GM12878 (cell line): ENCODE data around the gene SPPL2B. TPM values are rescaled to one million over a fixed set of nuclear protein-coding genes. Genes with fewer than 3 reads are reported as not detected.

Experiments used
- BCLAF1 ChIP-seq: fragments of 450-650 bp; IDR thresholded peaks from 2 replicates; pipeline ENCODE4 v1.6.1; 2017; ENCODE audit warnings: antibody characterized with exemption, mild to moderate bottlenecking, moderate library complexity
- CREM ChIP-seq: IDR thresholded peaks from 2 replicates; pipeline ENCODE4 v1.6.1; 2014; ENCODE audit warnings: antibody characterized with exemption, low read depth
- JUNB ChIP-seq: IDR thresholded peaks from 2 replicates; pipeline ENCODE4 v1.6.1; 2016; ENCODE audit warnings: antibody characterized with exemption, mild to moderate bottlenecking
- MLLT1 ChIP-seq: fragments of 450-650 bp; IDR thresholded peaks from 2 replicates; pipeline ENCODE4 v1.6.1; 2016; ENCODE audit warnings: mild to moderate bottlenecking
- MTA2 ChIP-seq: fragments of 450-650 bp; IDR thresholded peaks from 2 replicates; pipeline ENCODE4 v1.6.1; 2016; ENCODE audit warnings: low read depth, mild to moderate bottlenecking, moderate library complexity
- NFYA ChIP-seq: IDR thresholded peaks from 2 replicates; pipeline ENCODE4 v1.6.1; 2011; ENCODE audit warnings: low read depth, mild to moderate bottlenecking, low read length, improper control_type of control experiment, borderline replicate concordance
- PAX8 ChIP-seq: fragments of 450-650 bp; IDR thresholded peaks from 2 replicates; pipeline ENCODE4 v1.6.1; 2017; ENCODE audit warnings: mild to moderate bottlenecking, moderate library complexity
- PBX3 ChIP-seq: IDR thresholded peaks from 2 replicates; pipeline ENCODE4 v1.6.1; 2011; ENCODE audit warnings: mild to moderate bottlenecking, low read depth, low read length, moderate library complexity; ENCODE audit not compliant: insufficient replicate concordance
- POLR2A ChIP-seq: IDR thresholded peaks from 2 replicates; pipeline ENCODE4 v1.6.1; 2011; ENCODE audit warnings: low read depth, mild to moderate bottlenecking, low read length
- RCOR1 ChIP-seq: conservative IDR thresholded peaks from 2 replicates; pipeline ENCODE4 v1.6.1; 2012; ENCODE audit warnings: low read depth, low read length, improper control_type of control experiment
- SP1 ChIP-seq: IDR thresholded peaks from one replicate; pipeline ENCODE4 v1.6.1; 2011; ENCODE audit warnings: low read depth, low read length
- SRF ChIP-seq, 2 experiments: IDR thresholded peaks; 2 replicates each; pipeline ENCODE4 v1.6.1; 2011; ENCODE audit warnings: low read depth in 2 of 2, low read length in 2 of 2, mild to moderate bottlenecking in 1 of 2, moderate library complexity in 1 of 2
- TARDBP ChIP-seq: IDR thresholded peaks from 2 replicates; pipeline ENCODE4 v1.6.1; 2016; ENCODE audit warnings: borderline replicate concordance
- ZBTB40 ChIP-seq: fragments of 450-650 bp; IDR thresholded peaks from 2 replicates; pipeline ENCODE4 v1.6.1; 2016; ENCODE audit warnings: mild to moderate bottlenecking, moderate library complexity, borderline replicate concordance
- polyA plus RNA-seq, 11 experiments: library from polyadenylated mRNA; depleted of rRNA in 4 of 11; unstranded in 6 of 11; stranded (reverse) in 5 of 11; fragments of >200 nt; fragmentation: Nextera tagmentation in 4 of 11; fragmentation: Illumina TruSeq in 1 of 11; extraction: Ambion mirVana in 4 of 11; extraction: Trizol in 1 of 11; gene quantifications; 1 replicate in 1 of 11; 2 replicates in 10 of 11; pipeline versions ENCODE4 v1.2.1 to v1.2.3, GENCODE V29; 2011 to 2016; ENCODE audit warnings: inconsistent platforms in 2 of 11, missing spikeins in 2 of 11, low read depth in 1 of 11
- total RNA-seq, 4 experiments: library from RNA; depleted of rRNA in 3 of 4; stranded (reverse); fragments of >200 nt in 3 of 4; fragmentation: Illumina TruSeq in 1 of 4; extraction: Trizol in 1 of 4; gene quantifications; 2 replicates each; pipeline versions ENCODE4 v1.2.1 to v1.2.3, GENCODE V29; 2013 to 2021
- TF ChIP-seq, protein P1 (sequence below): fragments of 450-650 bp; formaldehyde crosslinking; IDR thresholded peaks from 2 replicates; pipeline ENCODE4 v1.5.0; 2022; ENCODE audit warnings: mild to moderate bottlenecking, missing genetic modification characterization

SPPL2B gene
- total and polyA plus RNA-seq, 10 of the 15 experiments (the other 5 are each of a cell fraction or from before 2014, with no cell fraction given), result 0.29 to 56.5 (median 18.3) TPM

GRCh38 chr19:2328401-2329148 is at the start of gene SPPL2B, which contains the start of gene LSM7 (continued):
- TF ChIP-seq ZBTB40 (no peak), RCOR1 (no peak), PBX3 (no peak), JUNB (no peak), POLR2A (peak; percentile 90), MLLT1 (peak; percentile 26; the same call in 1 of the 2 replicates), BCLAF1 (no peak), TARDBP (no peak), MTA2 (no peak), PAX8 (no peak), CREM (0 out of 2 replicates have a peak, but pooled peaks have one; percentile 34), SRF (IDR thresholded peaks at IDR 0.05; ENCODE audit: low read depth in 2 of 2, low read length in 2 of 2) (no peak), NFYA (no peak), SP1 (peak; percentile 60)
- TF ChIP-seq, protein P1, sequence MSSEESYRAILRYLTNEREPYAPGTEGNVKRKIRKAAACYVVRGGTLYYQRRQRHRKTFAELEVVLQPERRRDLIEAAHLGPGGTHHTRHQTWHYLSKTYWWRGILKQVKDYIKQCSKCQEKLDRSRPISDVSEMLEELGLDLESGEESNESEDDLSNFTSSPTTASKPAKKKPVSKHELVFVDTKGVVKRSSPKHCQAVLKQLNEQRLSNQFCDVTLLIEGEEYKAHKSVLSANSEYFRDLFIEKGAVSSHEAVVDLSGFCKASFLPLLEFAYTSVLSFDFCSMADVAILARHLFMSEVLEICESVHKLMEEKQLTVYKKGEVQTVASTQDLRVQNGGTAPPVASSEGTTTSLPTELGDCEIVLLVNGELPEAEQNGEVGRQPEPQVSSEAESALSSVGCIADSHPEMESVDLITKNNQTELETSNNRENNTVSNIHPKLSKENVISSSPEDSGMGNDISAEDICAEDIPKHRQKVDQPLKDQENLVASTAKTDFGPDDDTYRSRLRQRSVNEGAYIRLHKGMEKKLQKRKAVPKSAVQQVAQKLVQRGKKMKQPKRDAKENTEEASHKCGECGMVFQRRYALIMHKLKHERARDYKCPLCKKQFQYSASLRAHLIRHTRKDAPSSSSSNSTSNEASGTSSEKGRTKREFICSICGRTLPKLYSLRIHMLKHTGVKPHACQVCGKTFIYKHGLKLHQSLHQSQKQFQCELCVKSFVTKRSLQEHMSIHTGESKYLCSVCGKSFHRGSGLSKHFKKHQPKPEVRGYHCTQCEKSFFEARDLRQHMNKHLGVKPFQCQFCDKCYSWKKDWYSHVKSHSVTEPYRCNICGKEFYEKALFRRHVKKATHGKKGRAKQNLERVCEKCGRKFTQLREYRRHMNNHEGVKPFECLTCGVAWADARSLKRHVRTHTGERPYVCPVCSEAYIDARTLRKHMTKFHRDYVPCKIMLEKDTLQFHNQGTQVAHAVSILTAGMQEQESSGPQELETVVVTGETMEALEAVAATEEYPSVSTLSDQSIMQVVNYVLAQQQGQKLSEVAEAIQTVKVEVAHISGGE (CRISPR knock-in tag), result no peak
